Umbilical cord (tissue), 2 donors: Measurements from ENCODE around the gene EXD2. TPM values are rescaled to one million over a fixed set of nuclear protein-coding genes. Genes with fewer than 3 reads are reported as not detected.

Experiments used
- DNase-seq: peaks from one replicate; pipeline ENCODE4 v3.0.0-alpha.2; 2015; ENCODE audit warnings: low spot score
- total RNA-seq: library from RNA; depleted of rRNA; stranded (reverse); fragments of >200 nt; gene quantifications from one replicate; pipeline ENCODE4 v1.2.3, GENCODE V29; 2014; ENCODE audit warnings: low replicate concordance; ENCODE audit not compliant: insufficient read depth

Gene EXD2
- total RNA-seq, 1 donor from 2014 or later = 13.7 TPM

DNA sequence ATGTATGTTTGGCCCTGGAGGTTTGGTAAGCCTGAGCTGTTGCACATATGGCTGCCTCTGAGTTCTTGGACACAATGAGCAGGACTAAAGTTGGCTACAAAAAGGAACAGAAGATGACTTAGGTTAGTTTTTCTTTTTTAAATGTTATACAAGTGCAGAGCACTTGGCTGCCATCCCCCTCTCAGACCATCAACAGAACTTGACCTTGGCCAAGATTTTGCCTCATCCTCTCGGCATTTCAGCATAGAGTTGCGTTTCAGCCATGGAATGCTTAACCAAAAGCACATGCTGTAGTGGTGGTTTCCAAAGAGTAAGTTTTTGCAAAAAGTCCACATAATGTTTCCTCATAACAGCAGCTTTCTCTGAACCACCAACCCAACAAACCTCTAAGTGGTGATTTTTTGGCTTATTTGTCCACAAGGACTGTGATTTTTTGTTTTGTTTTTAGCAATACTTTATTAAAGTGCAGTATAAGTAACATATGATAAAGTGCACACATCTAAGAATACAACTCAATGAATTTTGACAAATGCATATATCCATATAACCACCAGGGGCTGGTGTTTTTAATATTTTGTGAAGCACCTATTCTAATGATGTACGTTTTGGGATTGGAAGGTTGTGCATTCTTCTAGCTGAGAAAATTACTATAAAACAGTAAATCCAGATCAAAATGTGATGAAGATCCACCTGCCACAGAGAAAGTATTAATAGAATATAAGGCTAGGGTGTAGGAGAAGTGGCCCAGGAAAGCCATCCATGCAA is 56.6 kb downstream of the EXD2 start:
- DNase-seq = peak; percentile 68

DNA sequence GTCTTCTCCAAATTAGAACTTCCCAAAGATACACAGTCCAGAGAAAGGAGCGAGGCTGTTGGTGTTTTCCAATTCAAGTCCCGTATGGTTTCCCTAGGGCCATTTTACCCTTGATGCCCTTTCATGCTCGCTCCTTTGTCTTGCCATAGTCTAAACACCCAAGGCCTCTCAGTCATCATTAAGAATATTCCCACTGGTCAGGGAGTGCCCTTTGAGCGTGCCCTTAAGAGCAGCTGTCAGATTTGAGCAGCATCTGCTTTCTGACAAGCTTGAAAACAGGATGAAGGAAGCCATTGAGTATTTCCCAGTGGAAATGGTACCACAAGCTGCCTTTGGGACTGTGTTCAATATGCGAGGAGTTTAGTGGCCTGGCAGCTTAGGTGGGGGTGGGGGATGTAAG is 58.3 kb downstream of the EXD2 start:
- no peak for DNase-seq

DNA sequence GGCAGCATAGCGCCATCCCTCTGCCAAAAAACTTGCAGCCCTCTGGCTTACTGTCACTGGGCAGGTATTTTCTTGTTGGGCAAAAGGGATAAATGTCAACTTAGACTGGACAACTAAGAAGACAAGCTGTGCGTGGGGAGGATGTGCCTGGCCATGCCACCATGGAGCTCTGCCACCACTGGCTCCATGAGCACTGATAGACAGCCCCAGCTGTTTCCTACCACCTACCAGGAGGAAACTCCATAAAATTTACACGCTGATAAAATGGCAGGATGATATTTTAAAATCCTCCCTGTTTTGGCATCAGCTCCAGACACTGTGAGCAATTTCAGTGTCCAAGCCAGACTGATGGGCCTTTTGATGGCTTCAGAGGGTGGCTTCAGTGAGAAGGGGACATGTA is 61.6 kb downstream of the EXD2 start:
- no peak for DNase-seq

DNA sequence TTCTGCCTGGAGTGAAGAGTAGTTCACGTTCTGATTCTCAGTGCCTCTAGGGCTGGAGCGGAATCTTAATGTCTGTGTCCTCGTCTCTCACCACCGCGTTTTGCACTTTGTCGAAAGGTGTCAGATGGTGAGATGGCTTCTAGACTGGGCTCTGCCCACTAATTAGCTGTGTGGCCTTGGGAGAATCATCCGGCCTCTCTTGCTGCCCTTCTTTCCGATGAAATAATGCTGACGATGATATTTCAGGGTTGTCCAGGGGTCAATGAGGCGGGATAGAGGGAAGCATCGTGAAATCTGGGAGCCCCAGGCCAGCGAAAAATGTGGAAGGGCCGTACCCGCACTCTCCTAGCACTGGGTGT is 67.8 kb downstream of the EXD2 start:
- DNase-seq = no peak

DNA sequence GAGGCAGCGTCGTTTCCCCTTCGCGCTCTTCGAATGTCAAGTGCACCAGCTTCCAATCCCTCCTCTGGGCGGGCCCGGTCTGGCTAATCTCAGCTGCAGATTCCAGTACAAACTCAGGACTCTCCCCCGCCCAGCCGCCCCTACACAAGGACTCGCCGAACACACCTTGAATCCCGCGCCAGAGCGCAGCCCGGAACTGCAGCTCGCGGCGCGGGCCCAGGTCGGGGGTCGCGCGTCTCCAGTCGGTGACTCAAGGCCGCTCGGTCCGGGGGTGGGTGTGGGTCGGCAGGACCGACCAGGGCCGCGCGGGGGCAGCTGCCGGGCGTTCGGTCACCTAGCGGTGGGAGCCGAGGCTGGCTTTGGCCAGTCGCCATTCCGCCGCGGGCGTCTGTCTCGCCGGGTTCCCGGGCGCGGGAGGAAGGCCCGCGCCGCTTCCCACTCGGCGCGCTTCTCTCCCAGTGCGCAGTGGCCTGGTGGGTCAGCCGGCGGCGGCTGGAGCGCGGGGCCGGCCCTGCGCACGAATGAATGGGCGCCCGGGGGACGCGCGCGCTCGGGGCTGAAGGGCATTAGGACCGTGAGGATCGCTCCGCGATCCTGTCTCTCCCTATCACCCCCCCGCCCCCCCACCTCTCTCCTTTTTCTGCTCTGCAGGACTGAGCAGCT is 68.4 kb downstream of the EXD2 start, which contains the start of gene GALNT16:
Gene GALNT16 (plus strand): TSS at position 632 of the 663 bp plus-strand sequence. CDS start 133 bp downstream, outside the sequence.
- DNase-seq = peak; percentile 55

DNA sequence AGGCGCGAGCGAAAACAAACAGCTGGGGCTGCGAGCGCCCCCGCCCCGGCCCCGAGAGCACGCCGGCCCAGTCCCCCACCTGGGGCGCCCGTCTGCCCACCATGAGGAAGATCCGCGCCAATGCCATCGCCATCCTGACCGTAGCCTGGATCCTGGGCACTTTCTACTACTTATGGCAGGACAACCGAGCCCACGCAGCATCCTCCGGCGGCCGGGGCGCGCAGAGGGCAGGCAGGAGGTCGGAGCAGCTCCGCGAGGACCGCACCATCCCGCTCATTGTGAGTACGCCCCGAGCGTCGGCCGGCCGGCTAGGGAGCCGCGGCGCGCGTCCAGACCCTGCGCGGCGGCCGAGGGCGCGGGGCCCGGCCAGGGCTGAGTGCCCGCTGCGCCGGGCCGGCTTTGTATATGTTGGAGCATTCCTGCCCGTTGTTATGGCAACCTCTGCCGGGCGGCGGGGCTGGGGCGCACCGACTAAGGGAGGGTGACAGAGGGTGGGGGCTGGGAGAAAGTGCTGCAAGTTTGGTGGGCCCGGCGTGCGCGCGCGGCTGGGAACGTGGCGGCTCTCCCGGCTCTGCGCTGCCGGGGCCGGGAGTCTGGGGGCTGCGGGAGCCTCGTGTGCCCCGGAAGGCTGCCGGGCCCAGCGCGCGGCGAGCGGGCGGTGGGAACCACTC is 69.0 kb downstream of the EXD2 start:
- DNase-seq = peak; percentile 37

DNA sequence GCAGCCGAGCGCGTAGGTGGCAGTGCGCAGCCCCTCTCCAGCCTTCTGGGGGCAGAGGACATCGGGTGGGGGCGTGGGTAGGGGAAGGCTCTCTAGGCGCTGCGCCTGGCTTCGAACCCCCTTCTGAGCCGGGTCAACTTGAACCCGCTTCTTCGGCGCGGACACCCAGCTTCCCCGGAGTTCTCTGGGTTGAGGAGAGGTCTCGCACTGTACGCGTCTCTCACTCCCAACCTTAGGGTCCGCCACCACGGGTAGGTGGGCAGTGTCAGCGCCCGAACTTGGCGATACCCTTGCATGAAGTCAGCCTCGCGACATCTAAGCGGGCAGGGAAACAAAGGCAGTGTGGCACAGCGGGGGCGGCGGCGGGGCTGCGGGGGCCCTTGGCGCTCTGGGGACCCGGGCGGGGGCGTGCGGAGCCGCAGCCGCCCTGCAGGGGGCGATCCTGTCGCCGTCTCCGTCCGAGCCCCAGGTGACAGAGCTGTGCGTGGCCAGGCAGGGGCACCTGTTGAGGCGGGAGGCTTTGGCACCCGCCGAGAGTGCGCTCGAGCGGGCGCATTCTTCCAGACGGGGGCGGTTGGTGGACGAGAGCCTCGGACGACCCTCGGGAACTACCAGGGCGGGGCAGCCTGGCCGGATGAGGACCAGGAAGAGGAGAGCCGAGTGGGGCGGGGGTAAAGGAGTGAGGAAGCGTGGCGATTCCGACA is 69.7 kb downstream of the EXD2 start:
- no peak for DNase-seq

DNA sequence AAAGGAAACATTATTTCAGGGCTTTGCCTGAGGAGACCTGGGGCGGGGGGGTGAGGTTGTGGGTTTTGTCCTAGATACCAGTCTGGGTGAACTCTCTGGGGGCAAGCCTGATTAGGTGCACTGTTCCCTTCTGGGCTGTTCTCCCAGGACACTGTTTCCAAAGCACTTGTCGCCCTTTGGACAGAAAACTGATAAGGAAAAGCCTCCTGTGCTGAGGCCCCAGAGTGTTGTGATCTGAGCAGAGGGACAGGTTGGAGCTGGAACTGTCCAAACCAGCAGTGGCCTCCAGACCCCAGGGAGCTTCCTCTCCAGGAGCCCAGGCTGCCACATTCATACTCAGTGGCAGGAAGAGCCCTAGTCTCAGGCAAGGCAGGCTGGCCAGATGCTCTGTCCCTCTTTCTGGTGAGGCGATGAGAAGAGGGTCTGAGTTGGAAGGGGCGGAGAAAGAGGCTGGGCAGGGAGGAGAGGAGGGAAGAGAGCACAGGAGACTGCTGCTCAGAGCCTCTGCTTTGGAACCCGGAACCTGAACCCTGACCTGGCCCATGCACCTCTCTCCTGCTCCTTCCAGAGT is 70.5 kb downstream of the EXD2 start:
- DNase-seq = no peak

DNA sequence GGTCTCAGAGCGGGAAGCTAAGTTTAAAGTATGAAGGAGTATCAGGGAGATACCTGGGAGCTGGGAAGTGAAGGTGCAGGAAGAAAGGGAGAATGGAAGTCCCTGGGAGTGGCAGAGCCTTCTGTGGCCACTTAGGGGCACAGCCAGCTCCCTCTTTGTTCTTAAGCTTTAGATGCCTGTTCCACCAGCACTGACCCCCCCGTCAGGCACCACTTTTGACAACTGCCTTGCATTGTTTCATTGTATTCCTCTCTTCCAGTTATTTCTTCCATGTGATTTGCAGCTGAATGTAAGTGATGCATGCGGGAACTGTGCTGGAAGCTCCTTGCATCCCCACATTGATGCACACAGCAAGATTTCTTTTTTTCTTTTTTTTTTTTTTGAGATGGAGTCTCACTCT is 71.2 kb downstream of the EXD2 start:
- no peak for DNase-seq

DNA sequence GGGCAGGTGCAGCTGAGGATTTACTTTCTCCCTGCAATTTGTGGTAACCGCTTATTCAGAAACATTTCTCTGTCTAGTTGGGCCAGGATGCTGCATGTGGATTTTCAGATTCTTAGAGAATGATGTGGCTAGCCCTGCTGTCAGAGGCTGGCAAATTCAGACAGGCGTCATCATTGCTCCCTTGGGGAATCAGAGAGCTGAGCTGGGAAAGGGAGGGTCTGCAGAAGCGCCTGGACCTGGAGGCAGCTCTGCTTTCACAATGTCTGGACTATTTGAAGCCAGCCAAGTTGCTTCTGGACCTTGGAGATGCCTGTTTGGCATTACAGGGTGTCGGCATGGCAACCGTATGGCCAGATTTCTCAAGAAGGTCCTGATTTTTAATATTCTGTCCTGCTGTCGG is 72.1 kb downstream of the EXD2 start:
- DNase-seq = peak; percentile 77

DNA sequence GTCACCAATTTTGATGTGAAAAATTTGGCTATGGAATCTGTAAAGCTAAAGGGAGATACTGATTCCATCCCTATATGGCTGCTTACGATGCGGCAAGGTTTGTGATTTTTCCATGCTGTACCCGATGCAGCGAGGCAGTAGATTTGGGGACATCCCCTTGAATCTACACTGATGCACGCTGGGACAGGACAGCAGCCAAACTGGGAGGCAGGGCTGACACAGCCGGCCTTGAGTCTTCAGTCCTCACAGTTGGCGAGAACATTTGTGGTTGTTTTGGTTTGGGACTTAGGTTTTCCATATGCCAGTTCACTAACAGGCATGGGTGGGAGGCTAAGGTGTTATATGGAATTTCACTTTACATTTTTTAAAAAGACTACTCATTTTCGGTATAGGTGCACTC is 72.5 kb downstream of the EXD2 start:
- DNase-seq = no peak

DNA sequence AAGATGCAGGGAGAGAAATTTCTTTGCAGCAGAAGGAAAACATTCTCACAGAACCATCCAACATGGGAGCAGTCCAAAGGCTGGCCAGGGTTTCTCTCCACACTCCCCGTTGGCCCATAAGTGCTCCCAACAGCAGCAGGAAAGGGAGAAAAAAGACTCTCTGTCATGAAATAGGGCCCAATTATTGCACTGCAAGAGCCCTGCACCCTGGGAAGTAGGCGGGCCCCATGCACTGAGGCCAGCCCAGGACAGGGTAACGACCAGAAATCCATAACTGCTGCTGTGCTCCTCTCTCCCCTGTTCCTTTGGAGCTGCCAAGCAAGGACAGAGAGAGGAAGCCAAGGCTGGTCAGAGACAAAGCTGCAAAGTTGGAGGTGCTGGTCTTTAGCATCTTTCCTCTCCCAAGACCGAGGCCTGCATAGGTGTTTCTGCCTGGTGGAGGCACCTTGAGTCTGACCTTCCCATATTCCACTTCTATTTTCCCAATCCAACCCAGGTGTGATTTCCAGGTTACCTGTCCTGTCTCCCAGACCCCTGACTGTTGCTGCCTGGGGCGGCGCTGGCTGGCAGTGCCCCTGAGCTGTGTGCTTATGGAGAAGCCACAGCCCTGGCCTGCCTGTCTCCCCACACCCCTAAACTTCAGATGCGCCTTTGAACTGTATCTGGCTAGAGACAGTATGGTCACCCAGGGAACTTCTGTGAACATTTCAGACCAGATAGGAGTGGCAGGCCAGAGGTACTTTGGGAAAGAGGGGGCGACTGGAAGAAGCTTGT is 75.5 kb downstream of the EXD2 start:
- DNase-seq = no peak

DNA sequence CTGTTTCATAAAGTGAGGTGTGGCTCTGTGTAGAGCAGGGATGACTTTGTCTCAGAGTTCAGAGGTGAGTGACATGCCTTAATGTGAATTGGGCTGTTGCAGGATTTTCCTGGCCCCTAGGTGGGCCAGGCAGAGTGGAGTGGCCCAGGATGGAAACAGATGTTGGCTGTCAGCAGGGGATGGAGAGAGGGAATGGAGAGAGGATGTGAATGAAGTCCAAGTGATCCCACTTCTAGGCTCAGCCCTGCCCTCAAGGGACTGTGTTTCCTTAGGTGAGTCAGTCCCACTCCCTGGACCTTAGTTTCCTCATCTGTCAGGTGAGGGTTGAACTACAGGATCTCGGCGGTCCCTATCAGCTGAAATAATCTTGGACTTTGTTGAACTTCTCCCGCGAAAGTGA is 76.2 kb downstream of the EXD2 start:
- no peak for DNase-seq

DNA sequence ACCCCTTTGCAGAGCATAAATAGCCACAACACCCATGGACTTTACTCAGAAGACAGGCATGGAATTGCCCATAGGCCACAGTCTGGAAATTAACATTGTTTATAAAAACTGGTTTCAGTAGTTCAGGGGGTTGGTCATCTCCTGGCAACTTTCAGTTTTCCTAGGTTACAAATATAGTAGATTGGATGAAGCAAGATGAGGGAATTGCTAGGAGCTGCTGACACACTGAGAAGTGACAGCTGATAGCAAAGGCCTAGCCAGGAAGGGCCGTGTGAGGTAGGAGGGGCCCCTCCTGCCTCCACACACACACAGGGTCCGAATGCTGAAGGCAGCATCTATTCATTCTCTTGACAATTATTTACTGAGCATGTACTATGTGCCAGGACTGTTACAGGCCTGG is 76.9 kb downstream of the EXD2 start:
- no peak for DNase-seq

DNA sequence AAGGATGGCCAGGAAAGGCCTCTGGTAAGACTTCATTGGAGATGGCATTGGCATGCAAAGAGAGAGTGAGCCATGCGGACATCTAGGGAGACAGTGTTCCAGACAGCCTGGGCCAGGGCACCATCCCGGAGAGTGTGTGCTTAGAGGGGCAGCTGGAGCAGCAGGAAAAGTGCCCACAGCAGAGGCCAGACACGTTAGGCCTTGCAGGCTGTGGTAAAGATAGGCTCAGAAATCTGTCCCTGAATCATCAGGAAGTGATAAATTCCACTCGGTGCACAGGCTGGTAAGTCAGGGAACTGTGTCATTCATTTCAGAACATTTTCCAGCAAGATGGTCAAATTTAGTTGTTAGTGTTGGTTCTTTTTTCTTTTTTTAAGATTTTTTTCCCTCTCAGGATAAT is 77.5 kb downstream of the EXD2 start:
- no peak for DNase-seq

DNA sequence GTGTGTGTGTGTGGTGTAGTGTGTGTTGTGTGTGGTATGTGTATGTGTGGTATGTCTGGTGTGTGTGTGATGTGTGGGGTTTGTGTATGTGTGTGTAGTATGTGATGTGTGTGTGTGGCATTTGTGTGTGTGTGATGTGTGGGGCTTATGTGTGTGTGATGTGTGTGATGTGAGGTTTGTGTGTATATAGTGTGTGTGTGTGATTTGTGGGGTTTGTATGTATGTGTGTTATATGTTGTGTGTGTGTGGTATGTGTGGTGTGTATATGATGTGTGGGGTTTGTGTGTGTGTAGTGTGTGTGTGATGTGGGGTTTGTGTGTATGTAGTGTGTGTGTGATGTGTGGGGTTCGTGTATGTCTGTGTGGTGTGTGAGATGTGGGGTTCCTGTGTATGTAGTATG is 78.1 kb downstream of the EXD2 start:
- DNase-seq = no peak

DNA sequence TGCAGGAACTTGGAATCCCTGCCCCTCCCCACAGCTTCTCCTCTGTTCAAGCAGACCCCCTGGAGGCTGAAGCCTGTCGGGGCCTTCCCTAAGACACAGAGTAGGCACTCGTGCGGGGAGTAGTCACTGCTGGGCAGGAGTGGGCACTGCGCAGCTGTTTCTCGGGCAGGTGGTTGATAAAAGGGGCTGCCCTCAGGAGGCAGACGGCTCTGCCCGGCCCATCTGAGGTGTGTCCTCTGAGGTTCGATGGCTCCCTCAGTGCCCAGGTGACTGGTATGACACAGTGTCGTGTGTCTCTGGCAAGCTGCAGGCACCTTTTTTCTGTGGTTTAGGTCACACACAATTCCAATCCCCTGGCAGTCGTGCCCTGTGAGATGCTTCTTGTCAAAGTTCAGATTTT is 78.8 kb downstream of the EXD2 start:
- DNase-seq = no peak

DNA sequence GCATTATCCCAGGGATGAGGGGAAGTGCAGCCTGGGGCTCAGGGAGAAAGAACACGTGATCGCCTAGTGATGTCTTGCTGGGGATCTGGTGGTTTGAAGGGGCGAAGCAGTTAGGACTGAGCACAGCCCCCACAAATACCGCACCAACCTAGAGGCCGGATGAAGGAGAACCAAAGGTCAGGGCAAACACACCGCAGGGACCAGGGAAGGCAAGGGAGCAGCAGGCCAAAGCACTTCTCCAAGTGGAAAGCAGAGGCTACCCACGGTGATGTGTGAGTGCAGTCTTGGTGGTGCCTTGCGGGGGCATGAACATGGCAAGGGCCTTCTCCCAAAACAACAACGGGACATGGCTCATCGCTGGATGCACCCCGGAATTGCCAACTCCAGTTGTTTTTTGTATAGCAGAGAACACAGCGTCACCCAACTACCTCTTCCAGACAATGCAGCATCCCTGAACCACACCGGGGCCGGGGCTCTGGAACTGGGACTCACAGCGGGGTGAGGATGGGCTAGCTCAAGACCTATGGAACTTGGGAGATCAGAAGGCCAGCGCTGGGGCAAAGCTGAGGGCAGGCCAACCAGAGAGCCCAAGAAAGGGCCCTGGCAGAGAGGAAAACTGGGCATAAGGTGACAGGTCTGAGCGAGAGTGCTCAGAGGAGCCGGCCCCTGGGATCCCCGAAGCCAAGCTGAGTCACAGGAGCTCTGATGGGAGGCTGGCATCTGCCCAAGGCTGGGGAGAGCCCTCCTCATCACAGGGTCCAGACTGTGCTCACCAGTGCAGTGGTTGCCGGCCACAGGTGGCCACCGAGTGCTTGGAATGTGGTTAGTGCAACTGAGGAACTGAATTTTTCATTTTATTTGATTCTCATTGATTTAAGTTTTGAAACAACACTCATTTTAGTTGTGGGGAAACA is 79.8 kb downstream of the EXD2 start:
- DNase-seq = no peak

DNA sequence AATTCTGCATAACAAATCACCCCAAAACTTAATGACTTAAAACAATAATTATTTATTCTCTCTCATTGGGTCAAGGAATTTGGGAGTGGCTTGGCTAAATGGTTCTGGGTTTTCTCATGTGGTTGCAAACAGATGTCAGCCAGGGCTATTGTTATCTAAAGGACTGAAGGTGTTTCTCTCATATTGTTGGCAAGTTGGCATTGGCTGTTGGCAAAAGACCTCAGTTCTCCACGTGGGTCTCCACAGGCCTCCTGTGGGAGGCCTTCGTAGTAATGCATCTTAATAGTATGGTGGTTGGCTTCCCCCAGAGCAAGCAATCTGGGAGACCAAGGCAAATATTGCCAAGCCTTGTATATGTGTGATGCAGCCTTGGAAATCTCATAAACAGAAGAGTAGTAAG is 83.0 kb downstream of the EXD2 start:
- DNase-seq = no peak

DNA sequence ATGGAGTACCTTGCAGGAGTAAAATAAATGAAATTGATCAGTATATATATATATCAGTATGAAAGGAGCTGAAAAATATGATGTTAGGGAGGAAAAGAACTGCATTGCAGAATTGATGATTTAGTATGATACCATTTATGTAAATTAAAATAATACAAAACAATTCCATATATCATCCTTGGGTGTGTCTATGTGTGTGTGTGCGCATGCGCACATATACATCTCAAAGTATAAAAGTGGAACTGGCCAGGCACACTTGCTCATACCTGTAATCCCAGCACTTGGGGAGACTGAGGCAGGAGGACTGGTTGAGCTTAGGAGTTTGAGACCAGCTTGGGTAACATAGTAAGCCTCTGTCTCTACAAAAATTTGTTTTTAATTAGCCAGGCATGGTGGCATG is 84.0 kb downstream of the EXD2 start:
- DNase-seq = no peak
